ENCODE data around the gene MAGI1. TPM values are rescaled to one million over a fixed set of nuclear protein-coding genes. Genes with fewer than 3 reads are reported as not detected.
"Not testable (repeated sequence)": the region's sequence is repeated elsewhere in the genome, so short reads cannot be mapped to it uniquely, and the experiment has no call there.

The MAGI1 gene
- total RNA-seq, 1 donor from 2014 or later = 39.1 TPM

DNA sequence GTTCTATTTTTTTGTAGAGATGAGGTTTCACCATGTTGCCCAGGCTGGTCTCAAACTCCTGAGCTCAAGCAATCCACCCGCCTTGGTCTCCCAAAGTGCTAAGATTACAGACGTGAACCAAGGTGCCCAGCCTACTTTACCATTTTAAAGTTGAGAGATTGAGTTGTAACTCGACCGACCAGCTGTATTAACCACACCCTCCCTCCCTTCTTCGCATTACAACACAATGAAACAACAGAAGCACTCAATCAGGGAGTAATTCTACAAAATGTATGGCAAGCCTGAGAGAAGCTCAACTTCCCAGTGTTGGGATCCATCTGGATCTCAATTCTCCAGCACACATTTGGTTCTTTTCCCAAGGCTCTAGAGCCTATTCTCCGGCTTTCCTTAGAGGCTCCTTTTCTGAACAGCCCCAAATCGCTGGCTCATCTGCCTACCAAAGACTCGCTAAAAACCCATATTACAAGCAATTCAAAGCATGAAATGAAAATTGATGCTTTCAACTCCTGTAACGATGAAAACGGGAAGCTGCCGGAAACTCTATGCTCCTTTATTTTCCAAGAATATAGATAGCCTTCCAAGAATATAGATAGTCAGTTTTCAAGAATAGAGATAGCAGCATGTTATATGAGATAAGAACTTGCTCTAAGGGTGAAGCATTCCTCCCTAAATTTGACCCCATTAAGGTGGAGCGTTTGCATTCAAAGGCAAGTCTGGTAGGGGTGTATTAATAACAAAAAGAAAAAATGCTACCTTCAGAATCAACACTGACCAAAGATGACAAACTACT is 450.9 kb downstream of the MAGI1 start:
- no peak for DNase-seq (ENCODE audit: low spot score in 2 of 2)
- FAIRE-seq = no peak

DNA sequence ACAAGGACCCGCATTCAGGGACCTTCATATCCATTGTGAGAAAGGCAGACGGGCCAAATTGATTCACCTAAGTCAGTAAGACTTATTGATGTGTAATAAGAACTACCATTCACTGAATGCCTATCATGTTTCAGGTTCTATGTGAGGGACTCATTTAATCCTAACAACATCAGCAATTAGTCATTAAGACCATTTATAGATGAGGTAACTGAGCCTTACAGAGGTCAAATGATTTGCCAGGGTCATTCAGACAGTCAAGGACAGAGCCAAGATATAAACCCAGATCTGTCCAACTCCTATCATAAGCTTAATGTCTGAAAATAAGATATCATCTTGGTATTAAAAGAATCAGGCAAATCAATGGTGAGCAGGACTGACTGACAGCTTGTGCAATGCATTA is 453.8 kb downstream of the MAGI1 start:
- FAIRE-seq = no peak
- DNase-seq (ENCODE audit: low spot score in 2 of 2) = no peak

DNA sequence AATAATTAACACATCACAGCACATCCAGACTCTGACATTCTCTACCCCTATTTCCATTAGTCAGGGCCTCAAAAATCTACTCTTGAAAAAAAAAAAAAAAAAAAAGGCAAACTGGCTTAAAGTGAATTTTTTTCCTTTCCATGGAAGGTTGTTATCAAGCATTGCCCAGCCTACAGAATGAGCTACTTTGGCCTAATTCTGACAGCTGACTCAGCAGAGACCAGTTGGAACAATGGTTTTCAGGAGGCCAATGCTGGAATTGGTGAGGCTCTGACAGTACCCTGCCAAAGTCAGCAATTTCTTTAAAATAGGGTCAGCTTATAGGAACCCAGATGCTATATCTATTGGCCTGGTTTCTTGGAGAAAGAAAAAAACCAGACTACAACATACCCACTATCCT is 454.7 kb downstream of the MAGI1 start:
- FAIRE-seq (no peak), DNase-seq (ENCODE audit: low spot score in 2 of 2) (no peak)

DNA sequence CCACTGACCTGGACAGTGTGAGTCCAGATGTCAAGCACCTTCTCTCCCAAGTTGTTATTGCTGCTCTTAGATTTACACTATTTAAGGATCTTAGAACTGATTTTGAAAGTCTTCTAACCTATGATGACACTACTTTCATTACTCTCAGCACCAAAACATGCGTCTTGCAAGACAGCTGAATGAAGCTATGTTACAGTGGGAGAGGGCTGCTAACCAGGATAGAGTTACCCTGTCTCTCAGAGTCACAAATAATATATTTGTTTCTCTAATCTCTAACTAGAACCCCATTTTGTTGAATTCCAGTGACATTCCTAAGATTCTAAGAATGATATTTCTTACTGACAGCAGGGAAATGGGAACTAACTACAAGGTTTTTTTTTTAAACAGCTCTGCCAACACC is 455.5 kb downstream of the MAGI1 start:
- DNase-seq (ENCODE audit: low spot score in 2 of 2) = no peak
- FAIRE-seq = no peak

DNA sequence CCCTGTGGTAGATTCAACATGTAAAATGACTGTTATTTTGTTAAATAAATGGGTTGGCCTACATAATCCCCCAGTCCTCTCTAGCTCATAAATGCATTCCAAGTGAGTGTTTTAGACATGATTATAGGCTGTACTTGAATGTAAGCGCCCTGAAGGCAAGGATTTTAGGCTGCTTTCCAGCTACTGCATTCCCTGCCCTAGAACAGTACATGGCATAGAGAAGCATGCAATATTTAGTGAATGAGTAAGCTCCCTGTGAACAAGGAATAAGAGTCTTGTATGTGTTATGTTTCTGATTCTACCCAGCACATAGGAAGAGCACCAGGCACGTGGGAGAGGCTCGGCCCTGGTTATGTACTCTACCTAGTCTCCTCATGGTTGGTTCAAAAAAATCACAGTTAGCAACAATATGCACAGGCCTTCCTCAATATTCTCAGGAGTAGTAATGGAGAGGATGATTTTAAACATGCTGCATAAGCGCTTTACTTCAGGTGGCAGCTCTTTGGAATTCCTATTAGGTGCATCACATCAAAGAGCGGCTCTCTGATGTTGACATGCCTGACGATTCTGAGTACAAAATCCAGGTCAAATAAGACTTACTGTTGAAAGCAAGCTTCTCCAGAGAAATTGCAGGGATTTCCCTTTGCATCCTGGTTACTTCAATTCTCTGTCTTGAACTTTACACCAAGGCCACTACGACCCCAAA is 456.6 kb downstream of the MAGI1 start:
- no peak for DNase-seq (ENCODE audit: low spot score in 2 of 2)
- no peak for FAIRE-seq

DNA sequence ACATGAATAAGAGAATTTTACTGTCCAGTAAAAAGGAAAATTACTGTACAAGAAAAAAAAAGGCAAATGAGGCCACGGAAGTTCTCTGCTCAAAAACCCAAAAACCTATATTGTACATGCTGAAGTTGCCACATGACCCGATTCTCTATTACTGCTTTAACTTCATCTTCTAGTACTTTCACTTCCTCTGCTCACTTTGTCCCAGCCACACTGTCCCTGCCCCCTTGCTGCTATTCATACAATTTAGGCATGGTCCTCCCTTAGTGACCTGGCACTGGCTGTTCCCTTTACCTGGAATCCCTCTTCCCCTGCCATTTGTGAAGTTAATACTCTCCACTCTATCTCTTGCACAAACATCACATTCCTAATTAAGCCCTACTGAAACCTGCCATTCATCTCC is 457.4 kb downstream of the MAGI1 start:
- DNase-seq (ENCODE audit: low spot score in 2 of 2) (no peak), FAIRE-seq (no peak)

DNA sequence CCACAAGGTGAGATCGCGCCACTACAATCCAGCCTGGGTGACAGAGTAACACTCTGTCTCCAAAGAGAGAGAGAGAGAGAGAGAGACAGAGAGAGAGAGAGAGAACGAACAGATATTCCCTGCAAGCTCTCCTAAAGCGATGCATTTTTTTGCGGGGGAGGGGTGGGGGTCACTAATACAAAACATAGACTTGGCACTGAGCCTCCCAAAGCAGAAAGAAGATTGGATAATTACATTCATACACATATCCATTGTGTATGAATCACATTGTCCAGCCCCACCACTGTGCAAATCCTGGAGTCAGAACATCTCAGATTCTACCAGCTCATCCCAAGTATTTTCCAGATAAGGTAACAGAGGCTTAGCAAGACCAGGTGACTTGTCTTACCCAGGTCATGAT is 459.9 kb downstream of the MAGI1 start:
- FAIRE-seq (no peak), DNase-seq (ENCODE audit: low spot score in 2 of 2) (no peak)

DNA sequence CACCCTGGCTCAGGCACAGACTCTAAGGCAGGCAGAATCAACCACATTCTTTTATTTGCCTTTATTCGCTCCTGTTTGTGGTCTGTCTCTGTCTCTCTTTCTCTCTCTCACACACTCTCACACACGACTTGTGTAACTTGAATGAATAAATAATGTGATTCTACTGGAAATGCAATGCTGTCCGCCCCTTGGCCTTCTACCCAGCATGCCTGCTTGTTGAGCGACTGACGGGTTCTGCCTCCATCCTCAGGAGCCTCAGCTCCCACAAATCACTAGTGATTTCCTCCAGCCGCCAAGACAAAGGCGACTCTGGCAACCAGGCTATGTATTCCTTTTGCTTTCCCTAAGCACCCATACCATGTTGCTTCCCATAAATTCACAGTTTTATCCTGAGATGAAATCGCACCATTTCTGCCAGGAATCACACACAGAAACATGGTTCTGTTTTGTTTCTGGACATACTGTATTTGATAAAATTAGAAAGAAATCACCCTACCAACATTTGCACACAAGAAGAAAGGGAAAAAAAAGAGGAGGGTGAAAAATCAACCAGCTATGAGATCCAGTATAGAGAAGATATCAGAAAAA is 460.8 kb downstream of the MAGI1 start:
- no peak for DNase-seq (ENCODE audit: low spot score in 2 of 2)
- FAIRE-seq = no peak

DNA sequence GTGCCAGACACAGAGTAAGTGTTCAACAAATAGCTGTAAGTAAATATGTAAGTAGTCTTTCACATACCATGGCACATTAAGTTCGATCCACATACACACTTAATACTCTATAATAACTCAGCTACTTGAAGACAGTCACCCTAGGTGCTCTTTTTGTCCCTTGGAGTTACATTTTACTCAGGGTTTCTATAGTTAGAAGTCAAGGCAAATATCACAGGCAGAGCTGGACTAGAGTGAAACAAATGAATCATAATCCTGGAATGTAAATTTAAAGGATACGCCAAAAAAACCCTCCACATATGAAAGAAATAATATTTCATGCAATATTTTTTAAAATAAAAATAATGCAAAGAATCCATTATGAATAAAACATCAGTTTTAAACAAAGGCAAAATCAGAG is 461.8 kb downstream of the MAGI1 start:
- no peak for DNase-seq (ENCODE audit: low spot score in 2 of 2)
- FAIRE-seq = no peak

DNA sequence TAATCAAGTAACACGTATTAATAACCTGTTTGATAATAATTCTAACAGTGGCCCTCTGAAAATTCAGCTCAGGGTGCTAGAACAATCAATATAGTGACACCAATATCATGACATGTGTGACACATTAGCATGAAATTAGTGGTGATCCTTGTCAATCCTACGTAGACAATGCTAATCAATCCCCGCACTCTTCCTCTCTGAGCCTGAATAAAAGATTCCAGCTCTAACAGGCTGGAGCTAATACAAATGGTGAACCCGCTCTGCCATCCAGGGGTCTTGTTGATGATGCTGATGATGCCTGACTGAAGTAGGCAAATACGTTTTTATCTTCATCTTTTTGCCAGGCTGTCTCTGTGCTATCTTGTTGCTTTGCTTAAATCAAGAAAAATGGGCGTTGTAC is 462.5 kb downstream of the MAGI1 start:
- DNase-seq (ENCODE audit: low spot score in 2 of 2) (no peak), FAIRE-seq (no peak)

DNA sequence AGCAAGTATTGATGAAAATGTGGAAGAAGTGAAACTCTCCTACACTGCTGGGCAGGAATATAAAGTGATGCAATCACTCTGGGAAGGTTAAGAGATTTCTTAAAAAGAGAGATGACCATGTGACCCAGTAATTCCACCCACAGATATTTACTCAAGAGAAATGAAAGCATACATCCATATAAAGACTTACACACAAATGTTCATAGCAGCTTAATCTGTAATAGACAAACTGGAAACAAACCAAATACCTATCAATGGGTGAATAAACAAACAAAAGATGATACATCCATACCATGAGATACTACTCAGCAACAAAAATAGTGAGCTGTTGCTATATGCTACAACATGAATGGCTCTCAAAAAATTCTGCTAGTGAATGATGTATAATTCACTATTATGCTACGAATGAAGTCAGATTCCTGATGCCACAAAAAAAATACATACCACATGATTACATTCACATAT is 463.3 kb downstream of the MAGI1 start:
- no peak for DNase-seq (ENCODE audit: low spot score in 2 of 2)
- FAIRE-seq = no peak

DNA sequence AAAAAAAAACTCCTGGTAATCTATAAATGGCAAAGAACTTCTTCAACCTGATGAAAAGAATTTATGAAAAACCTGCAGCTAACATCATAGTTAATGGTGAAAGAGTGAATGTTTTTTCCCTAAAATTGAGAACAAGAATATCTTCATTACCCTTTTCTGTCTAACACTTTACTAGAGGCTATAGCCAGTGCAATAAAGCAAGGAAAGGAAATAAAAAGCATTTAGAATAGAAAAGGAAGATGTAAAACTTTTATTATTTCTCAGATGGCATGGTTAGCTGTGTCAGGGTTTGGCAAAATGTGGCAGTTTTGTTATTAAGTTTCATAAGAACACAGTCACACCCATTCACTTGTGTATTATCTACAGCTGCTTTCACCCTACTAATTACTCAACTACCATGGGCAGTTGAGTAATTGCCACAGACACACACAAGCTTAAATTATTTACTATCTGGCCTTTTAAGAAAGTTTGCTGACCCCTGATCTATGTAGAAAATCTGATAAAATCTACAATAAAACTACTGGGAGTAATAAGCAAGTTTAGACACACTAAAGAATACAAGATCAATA is 465.1 kb downstream of the MAGI1 start:
- FAIRE-seq = no peak
- DNase-seq (ENCODE audit: low spot score in 2 of 2) = no peak

DNA sequence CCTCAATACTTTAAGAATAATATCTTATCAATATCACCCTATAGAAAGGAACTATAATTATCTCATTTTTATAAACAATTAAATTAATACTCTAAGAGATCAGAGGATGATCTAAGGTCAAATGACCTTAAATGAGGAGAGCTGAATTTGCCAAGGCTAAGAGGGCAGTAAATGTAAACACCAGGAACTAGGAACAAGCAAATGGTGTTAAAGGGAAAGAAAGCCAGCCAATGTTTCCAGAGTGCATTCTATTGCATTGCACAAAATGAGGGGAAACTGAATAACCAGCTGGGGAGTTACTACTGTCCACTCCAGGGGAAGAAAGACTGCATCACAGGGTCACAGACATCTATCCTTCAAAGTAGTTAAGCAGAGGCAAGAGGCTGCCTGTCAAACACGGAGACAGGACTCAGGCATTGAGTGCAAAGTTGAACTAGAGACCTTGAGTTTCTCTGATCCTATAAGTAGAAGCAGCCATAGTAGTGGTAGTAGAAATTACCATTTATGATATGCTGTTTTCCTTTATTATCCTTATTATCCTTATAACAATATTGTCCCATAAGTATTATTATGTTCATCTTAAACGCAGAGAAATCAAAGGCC is 466.4 kb downstream of the MAGI1 start:
- DNase-seq (ENCODE audit: low spot score in 2 of 2) = no peak

DNA sequence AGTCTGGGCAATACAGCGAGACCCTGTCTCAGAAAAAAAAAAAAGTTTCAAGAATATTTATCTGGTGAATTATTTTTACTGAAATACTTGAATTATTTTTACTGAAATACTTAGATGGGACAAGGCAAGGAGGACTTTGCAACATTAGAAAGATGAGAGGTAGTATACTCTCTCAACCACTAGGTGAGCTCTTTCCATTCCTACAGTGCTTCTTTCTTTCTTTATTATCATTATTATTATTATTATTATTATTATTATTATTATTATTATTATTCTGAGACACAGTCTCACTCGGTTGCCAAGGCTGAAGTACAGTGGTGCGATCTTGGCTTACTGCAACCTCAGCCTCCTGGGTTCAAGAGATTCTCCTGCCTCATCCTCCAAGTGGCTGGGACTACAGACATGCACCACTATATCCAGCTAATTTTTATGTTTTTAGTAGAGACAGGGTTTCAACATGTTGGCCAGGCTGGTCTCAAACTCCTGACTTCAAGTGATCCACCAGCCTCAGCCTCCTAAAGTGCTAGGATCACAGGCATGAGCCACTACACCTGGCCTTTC is 468.8 kb downstream of the MAGI1 start:
- FAIRE-seq = no peak
- DNase-seq (ENCODE audit: low spot score in 2 of 2) = no peak

More for the DNA sequence above, 466.4 kb downstream of the MAGI1 start:
- no peak for FAIRE-seq

DNA sequence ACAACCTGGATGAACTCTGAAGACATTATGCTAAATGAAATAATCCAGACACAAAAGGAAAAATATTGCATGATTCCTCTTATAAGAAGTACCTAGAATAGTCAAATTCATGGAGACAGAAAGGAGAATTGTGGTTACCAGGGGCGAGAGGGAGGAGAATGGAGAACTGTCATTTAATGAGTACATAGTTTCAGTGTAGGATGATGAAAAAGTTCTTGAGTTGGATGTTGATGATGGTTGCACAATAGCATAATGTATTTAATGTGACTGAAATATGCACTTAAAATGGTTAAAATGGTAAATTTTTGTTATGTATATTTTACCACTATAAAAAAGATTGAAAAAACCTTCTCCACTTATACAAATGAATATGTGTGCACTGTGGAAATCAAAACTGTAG is 469.6 kb downstream of the MAGI1 start:
- DNase-seq (ENCODE audit: low spot score in 2 of 2) (no peak), FAIRE-seq (no peak)

DNA sequence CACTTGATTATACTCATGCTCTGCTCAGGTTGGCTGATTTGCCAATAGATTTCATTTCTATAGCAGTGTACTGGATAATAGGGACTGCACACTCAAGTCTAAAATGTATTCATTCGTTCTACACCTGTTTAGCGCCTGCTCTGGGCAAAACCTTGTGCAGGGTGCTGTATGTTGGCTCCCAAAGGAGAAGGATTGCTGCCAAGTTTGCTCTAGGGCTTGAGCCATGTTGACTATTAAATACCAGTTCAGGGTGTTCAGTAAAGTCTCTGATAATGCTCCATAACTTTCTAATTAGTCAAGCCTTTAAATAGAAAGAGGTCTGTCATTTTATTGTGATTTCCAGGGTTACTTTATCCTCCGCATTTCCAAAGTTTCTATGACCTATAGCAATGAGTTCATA is 470.2 kb downstream of the MAGI1 start:
- no peak for DNase-seq (ENCODE audit: low spot score in 2 of 2)
- no peak for FAIRE-seq

DNA sequence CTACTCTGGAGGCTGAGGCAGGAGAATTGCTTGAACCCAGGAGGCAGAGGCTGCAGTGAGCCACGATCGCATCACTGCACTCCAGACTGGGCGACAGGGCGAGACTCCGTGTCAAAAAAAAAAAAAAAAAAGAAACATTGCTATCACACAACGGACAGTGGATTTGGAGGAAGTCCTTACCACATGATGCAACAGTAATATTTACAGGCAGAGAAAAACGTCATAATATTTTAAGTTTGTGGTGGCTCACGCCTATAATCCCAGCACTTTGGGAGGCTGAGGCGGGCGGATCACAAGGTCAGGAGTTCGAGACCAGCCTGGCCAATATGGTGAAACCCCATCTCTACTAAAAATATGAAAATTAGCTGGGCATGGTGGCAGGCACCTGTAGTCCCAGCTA is 473.0 kb downstream of the MAGI1 start:
- not testable (repeated sequence) for FAIRE-seq; DNase-seq (ENCODE audit: low spot score in 2 of 2)

DNA sequence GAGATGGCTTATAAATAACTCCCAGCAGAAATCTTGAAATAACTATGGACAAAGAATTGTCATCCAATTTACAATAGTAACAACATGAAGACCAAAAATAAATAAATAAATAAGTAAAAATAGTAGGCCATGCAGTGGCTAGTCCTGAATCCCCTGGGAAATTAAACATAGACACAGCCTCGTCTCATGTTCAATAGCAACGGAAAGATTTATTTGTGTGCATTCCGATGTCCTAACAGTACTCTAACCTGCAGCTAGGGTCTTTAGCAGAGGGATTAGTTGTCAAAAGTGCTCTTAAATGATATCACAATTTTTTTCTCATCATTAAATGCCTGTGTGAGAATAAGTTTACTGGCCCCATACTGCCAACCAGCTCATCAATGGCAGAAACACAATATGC is 474.2 kb downstream of the MAGI1 start:
- DNase-seq (ENCODE audit: low spot score in 2 of 2) (no peak), FAIRE-seq (no peak)

DNA sequence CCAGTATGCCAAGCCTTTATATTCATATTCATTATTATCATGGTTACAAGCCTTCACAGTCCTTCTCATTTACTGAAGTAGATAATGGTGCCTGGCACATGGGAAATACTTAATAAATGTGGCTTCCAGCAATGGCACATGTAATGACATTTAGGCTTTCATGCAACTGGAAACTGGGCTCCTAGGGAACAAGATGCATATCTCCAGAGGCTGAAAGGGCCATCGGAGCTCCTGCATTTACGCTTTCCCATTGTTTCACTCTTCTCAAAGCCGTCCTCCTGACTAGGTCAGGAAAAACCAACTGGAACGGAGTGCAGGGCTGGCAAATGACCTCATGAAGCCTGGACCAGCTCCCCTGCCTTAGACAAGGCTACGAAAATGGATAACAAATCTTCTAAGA is 474.9 kb downstream of the MAGI1 start:
- no peak for DNase-seq (ENCODE audit: low spot score in 2 of 2)
- no peak for FAIRE-seq

DNA sequence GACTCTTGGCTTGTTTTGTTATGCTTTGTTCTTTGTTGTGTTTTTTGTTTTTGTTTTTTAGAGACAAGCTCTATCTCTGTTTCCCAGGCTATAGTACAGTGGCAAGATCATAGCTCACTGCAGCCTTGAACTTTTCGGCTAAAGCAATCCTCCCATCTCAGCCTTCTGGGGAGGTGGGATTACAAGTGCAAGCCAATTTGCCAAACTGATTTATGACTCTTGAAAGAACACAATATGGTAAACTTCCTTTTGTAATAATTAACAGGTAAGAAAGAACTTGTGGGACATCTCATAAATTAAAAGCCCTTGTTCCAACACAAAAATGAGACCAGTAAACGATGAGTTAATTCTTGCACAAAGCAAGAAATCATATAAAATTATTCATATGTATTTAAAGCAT is 476.3 kb downstream of the MAGI1 start:
- FAIRE-seq = no peak
- no peak for DNase-seq (ENCODE audit: low spot score in 2 of 2)

DNA sequence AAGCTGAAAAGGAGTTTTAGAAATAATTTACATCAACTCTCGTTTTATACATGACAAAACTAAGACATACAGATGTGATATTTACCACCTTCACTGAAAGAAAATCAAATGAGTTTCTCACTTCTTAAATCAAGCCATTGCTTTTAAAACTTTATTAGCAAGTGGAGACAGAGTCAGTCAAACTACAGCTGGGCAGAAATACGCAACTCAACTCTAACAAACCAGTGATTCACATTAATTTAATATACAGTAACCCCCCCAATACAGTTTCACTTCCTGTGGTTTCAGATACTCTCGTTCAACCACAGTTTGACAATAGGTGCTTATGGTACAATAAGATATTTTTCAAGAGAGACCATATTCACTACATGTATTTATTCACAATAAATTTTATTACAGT is 477.1 kb downstream of the MAGI1 start:
- DNase-seq (ENCODE audit: low spot score in 2 of 2) (no peak), FAIRE-seq (no peak)
